Uterus (tissue), 4 donors: ENCODE data around the gene PODN. TPM values are rescaled to one million over a fixed set of nuclear protein-coding genes. Genes with fewer than 3 reads are reported as not detected.

Experiments used
- DNase-seq, 2 donors: peaks; one replicate each; pipeline ENCODE4 v3.0.0-alpha.2; 2019 to 2020
- H3K27ac ChIP-seq, 2 donors: fragments of 200-600 bp; sonication (generic); 1 replicate in 1 of 2; 2 replicates in 1 of 2; pipeline ENCODE4 v1.5.1; 2016 to 2018
- H3K27me3 ChIP-seq, 2 donors: fragments of 200-600 bp; sonication (generic); one replicate each; pipeline ENCODE4 v1.5.1; 2018 to 2019; ENCODE audit warnings: control low read depth in 1 of 2
- H3K36me3 ChIP-seq, 2 donors: fragments of 200-600 bp; sonication (generic); one replicate each; pipeline ENCODE4 v1.5.1; 2019; ENCODE audit warnings: control low read depth in 1 of 2
- H3K4me1 ChIP-seq, 2 donors: fragments of 200-600 bp; sonication (generic); one replicate each; pipeline ENCODE4 v1.5.1; 2018 to 2019; ENCODE audit warnings: control low read depth in 1 of 2
- H3K4me3 ChIP-seq, 2 donors: fragments of 200-600 bp; sonication (generic); 1 replicate in 1 of 2; 2 replicates in 1 of 2; pipeline ENCODE4 v1.5.1; 2018 to 2019; ENCODE audit warnings: mild to moderate bottlenecking in 1 of 2
- H3K9me3 ChIP-seq, 2 donors: fragments of 200-600 bp; sonication (generic); one replicate each; pipeline ENCODE4 v1.5.1; 2019; ENCODE audit warnings: control low read depth in 1 of 2
- CTCF ChIP-seq, 4 experiments: fragments of 200-600 bp in 2 of 4; fragments of 450-650 bp in 2 of 4; sonication (generic) in 2 of 4; IDR thresholded peaks; one replicate each; pipeline ENCODE4 v1.5.1; 2016 to 2019; ENCODE audit warnings: antibody characterized with exemption in 4 of 4, mild to moderate bottlenecking in 2 of 4, moderate library complexity in 1 of 4
- POLR2A ChIP-seq, 2 donors: fragments of 450-650 bp; IDR thresholded peaks; one replicate each; pipeline ENCODE4 v1.6.1; 2016; ENCODE audit warnings: antibody characterized with exemption in 2 of 2, mild to moderate bottlenecking in 1 of 2, moderate library complexity in 1 of 2
- intact Hi-C: fragments of 100-400 bp; cut with DNase I; formaldehyde crosslinking; loops from one replicate; pipeline ENCODE4 v1.15.1; 2023; ENCODE audit warnings: low total_unique reads
- total RNA-seq, 4 donors: library from RNA; depleted of rRNA in 3 of 4; stranded (reverse); fragments of >200 nt in 3 of 4; gene quantifications; one replicate each; pipeline versions ENCODE4 v1.1.0 to v1.2.4, GENCODE V29; 2014 to 2023
- donor health status: DM: yes; HTN: yes; CAD: no.

Gene PODN
- total RNA-seq, 4 donors from 2014 or later = 20.9 to 100 (median 71.8) TPM

GRCh38 chr1:53123453-53124140 is 61.6 kb downstream of the PODN start:
- Histone ChIP-seq H3K4me1 (peaks cover 23 to 28% of the 10 kb centered on the region in 2 donors), H3K36me3 (no peaks in the 10 kb centered on the region), H3K27me3 (no peaks in the 10 kb centered on the region), H3K27ac (peak overlapping the region; percentile 91 to 92), H3K4me3 (no peak overlapping the region), H3K9me3 (no peaks in the 10 kb centered on the region)
- DNase-seq = peak; percentile 75 to 78
- intact Hi-C loops = no loop called here
- TF ChIP-seq POLR2A (IDR thresholded peaks at IDR 0.05) (peak in 1 of 2 donors; percentile 10), CTCF (IDR thresholded peaks at IDR 0.05) (no peak)

DNA sequence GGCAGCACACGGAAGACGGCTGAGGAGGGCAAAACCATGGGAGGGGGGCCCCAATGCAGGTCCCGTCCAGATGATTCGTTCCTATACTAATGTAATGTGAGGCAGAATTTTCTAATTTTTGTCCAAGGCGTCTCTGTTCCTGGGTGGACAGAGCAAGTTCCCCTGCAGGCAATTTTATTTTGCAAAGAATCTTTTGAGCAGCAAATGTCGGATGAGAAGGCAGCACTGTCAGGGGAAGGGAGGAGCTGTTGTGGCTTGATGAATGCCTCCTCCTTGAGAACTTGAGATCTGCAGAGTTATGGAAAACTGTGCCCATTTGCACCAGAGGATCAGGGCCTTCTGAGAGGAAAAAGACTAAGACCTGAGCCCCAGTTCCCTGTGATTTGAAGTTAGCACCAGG is 63.1 kb downstream of the PODN start:
- no peaks in the 10 kb centered on the region for H3K9me3 ChIP-seq
- H3K36me3 ChIP-seq = no peaks in the 10 kb centered on the region
- peak overlapping the region; percentile 91 to 92 for H3K27ac ChIP-seq
- no peak overlapping the region for H3K4me3 ChIP-seq
- DNase-seq = no peak
- no peaks in the 10 kb centered on the region for H3K27me3 ChIP-seq
- TF ChIP-seq CTCF (IDR thresholded peaks at IDR 0.05) = no peak
- no peak for TF ChIP-seq POLR2A (IDR thresholded peaks at IDR 0.05)
- intact Hi-C loops = no loop called here
- H3K4me1 ChIP-seq = peaks cover 23 to 33% of the 10 kb centered on the region in 2 donors

GRCh38 chr1:53125623-53126360 is 63.8 kb downstream of the PODN start:
- no peak for TF ChIP-seq POLR2A (IDR thresholded peaks at IDR 0.05)
- no peak for TF ChIP-seq CTCF (IDR thresholded peaks at IDR 0.05)
- DNase-seq = no peak
- Histone ChIP-seq H3K27ac (peak overlapping the region; percentile 91 to 92), H3K36me3 (no peaks in the 10 kb centered on the region), H3K4me3 (no peak overlapping the region), H3K9me3 (no peaks in the 10 kb centered on the region), H3K27me3 (no peaks in the 10 kb centered on the region), H3K4me1 (peaks cover 23 to 33% of the 10 kb centered on the region in 2 donors)
- intact Hi-C loops = no loop called here

DNA sequence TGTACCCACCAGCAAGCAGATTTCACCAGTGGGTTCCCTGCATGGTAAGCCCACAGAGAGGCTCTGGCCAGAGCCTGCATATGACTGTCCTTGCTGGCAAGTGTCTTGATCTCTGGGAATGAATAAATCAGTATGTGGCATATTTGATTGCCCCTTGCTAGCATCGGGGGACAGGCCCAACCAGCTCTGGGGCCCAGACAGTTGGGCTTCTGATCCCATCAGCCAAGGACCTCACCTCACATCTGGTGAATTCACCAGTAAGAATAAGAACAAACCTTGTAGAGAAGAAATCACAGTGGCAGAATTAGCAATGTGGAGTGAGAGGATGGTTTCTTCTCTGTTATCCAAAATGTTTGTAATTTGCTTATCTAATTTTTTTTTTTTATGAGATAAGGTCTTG is 64.5 kb downstream of the PODN start:
- no peaks in the 10 kb centered on the region for H3K36me3 ChIP-seq
- intact Hi-C loops = no loop called here
- H3K27ac ChIP-seq = peak overlapping the region; percentile 91 to 92
- peaks cover 19 to 29% of the 10 kb centered on the region in 2 donors for H3K4me1 ChIP-seq
- no peaks in the 10 kb centered on the region for H3K9me3 ChIP-seq
- DNase-seq = no peak
- no peaks in the 10 kb centered on the region for H3K27me3 ChIP-seq
- TF ChIP-seq POLR2A (IDR thresholded peaks at IDR 0.05) (no peak), CTCF (IDR thresholded peaks at IDR 0.05) (no peak)
- H3K4me3 ChIP-seq = no peak overlapping the region

DNA sequence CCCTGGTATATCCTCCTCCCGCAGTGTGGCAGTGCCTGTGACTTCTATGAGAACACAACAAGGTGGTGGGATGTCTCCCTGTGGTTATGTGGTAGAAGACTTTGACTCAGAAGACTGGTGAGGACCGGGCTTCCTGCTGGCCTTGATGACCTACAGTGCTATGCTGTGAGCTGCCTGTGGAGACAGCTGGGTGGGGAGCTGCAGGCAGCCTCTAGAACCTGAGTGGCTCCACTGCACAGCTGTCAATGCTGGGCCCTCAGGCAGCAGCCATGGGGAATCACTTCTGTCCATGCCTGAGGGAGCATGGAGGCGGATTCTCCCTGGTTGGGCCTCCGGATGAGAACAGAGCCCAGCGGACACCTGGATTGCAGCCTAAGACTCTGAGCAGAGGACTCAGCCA is 65.5 kb downstream of the PODN start:
- Histone ChIP-seq H3K27ac (peak overlapping the region in 1 of 2 donors; percentile 5), H3K4me3 (no peak overlapping the region), H3K27me3 (no peaks in the 10 kb centered on the region), H3K36me3 (no peaks in the 10 kb centered on the region), H3K9me3 (no peaks in the 10 kb centered on the region), H3K4me1 (peaks cover 14 to 19% of the 10 kb centered on the region in 2 donors)
- DNase-seq = peak in 1 of 2 donors; percentile 14
- intact Hi-C loops = no loop called here
- TF ChIP-seq POLR2A (IDR thresholded peaks at IDR 0.05) (no peak), CTCF (IDR thresholded peaks at IDR 0.05) (no peak)
